Activated CD8-positive, alpha-beta T cell treated with anti-CD3 and anti-CD28 coated beads, Interleukin-2, amount 10 ng/mL, durations not matched to agents 7 days and 5 days (primary cell): ENCODE data around the gene MAGEA10. TPM values are rescaled to one million over a fixed set of nuclear protein-coding genes. Genes with fewer than 3 reads are reported as not detected.
"Not testable (repeated sequence)": the region's sequence is repeated elsewhere in the genome, so short reads cannot be mapped to it uniquely, and the experiment has no call there.

Experiments
- ATAC-seq: fragments of 150-1000 bp; cut with Tn5 transposase; one replicate; pipeline ENCODE4 v1.10.0; 2021; ENCODE audit warnings: moderate library complexity
- CTCF ChIA-PET: fragments of 350-600 bp; sonication (Branson Sonifier 250); formaldehyde crosslinking; loops from one replicate; lab custom pipeline; 2021; ENCODE audit warnings: antibody characterized with exemption; lab: Charles Lee
- POLR2A ChIA-PET: fragments of 350-600 bp; sonication (Branson Sonifier 250); formaldehyde crosslinking; loops from one replicate; lab custom pipeline; 2021; ENCODE audit warnings: antibody characterized with exemption; lab: Charles Lee
- DNase-seq: peaks from one replicate; pipeline ENCODE4 v3.0.0-alpha.2; 2020
- H3K27ac Mint-ChIP-seq: one replicate; pipeline ENCODE4 v1.8.0; 2021; ENCODE audit warnings: mild to moderate bottlenecking, mixed read lengths
- H3K27me3 Mint-ChIP-seq: one replicate; pipeline ENCODE4 v1.8.0; 2021; ENCODE audit warnings: low read depth, mixed read lengths
- H3K36me3 Mint-ChIP-seq: one replicate; pipeline ENCODE4 v1.8.0; 2021; ENCODE audit warnings: low read depth, mixed read lengths
- H3K4me1 Mint-ChIP-seq: one replicate; pipeline ENCODE4 v1.8.0; 2021; ENCODE audit warnings: low read depth, mixed read lengths
- H3K4me3 Mint-ChIP-seq: one replicate; pipeline ENCODE4 v1.8.0; 2021; ENCODE audit warnings: mild to moderate bottlenecking, mixed read lengths
- H3K9me3 Mint-ChIP-seq: one replicate; pipeline ENCODE4 v1.8.0; 2022; ENCODE audit warnings: mixed read lengths; ENCODE audit not compliant: insufficient read depth
- total RNA-seq, 2 experiments: library from RNA; stranded (reverse); gene quantifications; one replicate each; pipeline ENCODE4 v1.2.3, GENCODE V29; 2021

Gene MAGEA10
- total RNA-seq, 2 experiments from 2014 or later, result not detected

GRCh38 chrX:152139589-152139988 lies 1.2 kb upstream of the MAGEA10 start:
- H3K4me1 Mint-ChIP-seq, result no peaks in the 10 kb centered on the region
- ChIA-PET POLR2A (no interaction called here), CTCF (no interaction called here)
- no peaks in the 10 kb centered on the region for H3K9me3 Mint-ChIP-seq
- no peak overlapping the region for H3K4me3 Mint-ChIP-seq
- H3K27ac Mint-ChIP-seq, result no peak overlapping the region
- ATAC-seq, result no peak
- no peaks in the 10 kb centered on the region for H3K27me3 Mint-ChIP-seq
- no peak for DNase-seq
- H3K36me3 Mint-ChIP-seq, result no peaks in the 10 kb centered on the region

DNA sequence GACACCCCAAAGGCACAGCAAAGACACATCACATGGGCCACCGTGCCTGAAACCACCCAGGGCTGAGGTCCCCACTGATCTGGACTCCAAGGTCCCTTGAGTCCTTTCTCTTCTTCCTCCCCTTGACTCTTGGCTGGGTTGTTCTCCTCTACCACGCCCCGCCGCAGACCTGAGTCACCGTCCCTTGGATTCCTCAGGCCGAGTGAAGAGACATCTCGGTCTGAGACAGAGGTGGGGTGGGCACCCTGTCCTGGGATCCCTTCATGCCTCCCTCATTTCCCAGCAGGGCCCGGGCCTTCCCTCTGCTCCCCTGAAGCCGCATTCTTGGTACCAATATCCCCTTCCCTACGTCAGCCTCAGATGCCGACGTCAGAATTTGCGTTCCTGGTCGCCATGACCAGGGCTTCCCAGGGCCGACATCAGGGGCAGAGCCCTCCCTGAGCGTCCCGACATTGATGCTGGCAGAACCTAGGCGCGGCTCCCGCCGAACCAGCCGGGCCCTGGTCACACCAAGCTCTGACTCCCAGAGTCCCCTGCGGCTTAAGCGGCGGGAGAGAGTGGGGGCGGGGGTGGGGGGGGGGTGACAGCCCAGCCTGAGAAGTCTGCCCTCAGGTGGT lies 498 bp downstream of the MAGEA10 start:
- no peak for ATAC-seq
- no peaks in the 10 kb centered on the region for H3K36me3 Mint-ChIP-seq
- no peak overlapping the region for H3K27ac Mint-ChIP-seq
- ChIA-PET POLR2A (no interaction called here), CTCF (no interaction called here)
- no peaks in the 10 kb centered on the region for H3K27me3 Mint-ChIP-seq
- DNase-seq, result no peak
- no peaks in the 10 kb centered on the region for H3K4me1 Mint-ChIP-seq
- no peaks in the 10 kb centered on the region for H3K9me3 Mint-ChIP-seq
- no peak overlapping the region for H3K4me3 Mint-ChIP-seq

DNA sequence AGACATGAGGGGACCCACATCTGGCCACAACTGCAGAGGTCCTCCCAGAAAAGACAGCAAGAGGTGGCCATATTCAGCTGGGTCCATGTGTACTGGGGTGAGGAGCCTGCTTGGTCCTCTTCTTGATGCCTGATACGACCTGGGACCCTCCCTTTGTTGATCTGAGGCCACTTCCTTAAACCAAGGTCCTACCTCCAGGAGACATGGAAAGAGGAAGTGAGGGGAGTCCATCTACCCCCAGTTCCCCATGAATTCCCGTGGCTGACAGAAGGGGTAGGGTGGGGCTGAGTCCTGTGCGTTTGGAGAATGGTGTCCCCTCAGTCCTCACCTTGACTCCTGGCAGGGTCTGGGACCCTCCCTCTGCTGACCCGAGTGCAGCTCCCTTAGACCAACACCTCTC lies 2.1 kb downstream of the MAGEA10 start:
- DNase-seq (no peak), ATAC-seq (no peak)
- Mint-ChIP-seq H3K9me3 (no peaks in the 10 kb centered on the region), H3K27ac (no peak overlapping the region), H3K4me3 (no peak overlapping the region), H3K27me3 (no peaks in the 10 kb centered on the region), H3K36me3 (no peaks in the 10 kb centered on the region), H3K4me1 (no peaks in the 10 kb centered on the region)
- CTCF ChIA-PET, result no interaction called here
- POLR2A ChIA-PET, result no interaction called here

GRCh38 chrX:152131525-152131924 lies 6.9 kb downstream of the MAGEA10 start:
- CTCF ChIA-PET, result no interaction called here

GRCh38 chrX:152129069-152129844 lies 9.1 kb downstream of the MAGEA10 start:
- H3K4me3 Mint-ChIP-seq, H3K27me3 Mint-ChIP-seq, H3K9me3 Mint-ChIP-seq, DNase-seq, POLR2A ChIA-PET, H3K27ac Mint-ChIP-seq, H3K4me1 Mint-ChIP-seq, CTCF ChIA-PET, ATAC-seq, H3K36me3 Mint-ChIP-seq: not testable (repeated sequence)

More at GRCh38 chrX:152131525-152131924, 6.9 kb downstream of the MAGEA10 start:
- no peaks in the 10 kb centered on the region for H3K27me3 Mint-ChIP-seq
- no peaks in the 10 kb centered on the region for H3K4me1 Mint-ChIP-seq
- no peak for ATAC-seq
- no peak for DNase-seq
- H3K4me3 Mint-ChIP-seq, result no peak overlapping the region
- POLR2A ChIA-PET, result no interaction called here
- no peaks in the 10 kb centered on the region for H3K9me3 Mint-ChIP-seq
- H3K27ac Mint-ChIP-seq, result no peak overlapping the region
- H3K36me3 Mint-ChIP-seq, result no peaks in the 10 kb centered on the region

- H3K4me3 Mint-ChIP-seq, result no peak overlapping the region
- H3K27me3 Mint-ChIP-seq, result no peaks in the 10 kb centered on the region
- H3K27ac Mint-ChIP-seq, result no peak overlapping the region
- no peaks in the 10 kb centered on the region for H3K9me3 Mint-ChIP-seq
- ChIA-PET CTCF (no interaction called here), POLR2A (no interaction called here)
- no peaks in the 10 kb centered on the region for H3K36me3 Mint-ChIP-seq
- ATAC-seq (no peak), DNase-seq (no peak)
- H3K4me1 Mint-ChIP-seq, result no peaks in the 10 kb centered on the region
Measured at GRCh38 chrX:152117305-152117704, 21.1 kb downstream of the MAGEA10 start.

DNA sequence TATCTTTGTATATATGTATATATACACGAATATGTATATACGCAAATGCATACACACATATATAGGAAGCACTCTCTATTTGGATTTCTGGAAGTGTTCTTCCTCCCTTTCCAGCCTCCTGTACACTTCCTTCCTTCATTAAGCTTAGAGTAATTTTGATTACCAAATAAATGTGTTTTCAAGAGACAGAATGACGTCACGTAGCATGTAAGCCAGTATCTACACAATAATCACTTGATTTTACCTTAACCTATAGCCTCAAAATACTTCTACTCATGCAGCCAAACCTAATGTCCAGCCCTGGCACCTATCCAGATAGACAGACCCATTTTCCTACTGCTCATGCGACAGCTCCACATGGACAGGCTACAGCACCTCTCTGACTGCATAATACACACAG lies 29.9 kb downstream of the MAGEA10 start:
- no peaks in the 10 kb centered on the region for H3K9me3 Mint-ChIP-seq
- H3K27me3 Mint-ChIP-seq, result no peaks in the 10 kb centered on the region
- no peak for DNase-seq
- H3K4me3 Mint-ChIP-seq, result no peak overlapping the region
- H3K4me1 Mint-ChIP-seq, result no peaks in the 10 kb centered on the region
- no peak for ATAC-seq
- ChIA-PET POLR2A (no interaction called here), CTCF (no interaction called here)
- no peak overlapping the region for H3K27ac Mint-ChIP-seq
- H3K36me3 Mint-ChIP-seq, result no peaks in the 10 kb centered on the region

- no peak for ATAC-seq
- Mint-ChIP-seq H3K4me3 (no peak overlapping the region), H3K27me3 (no peaks in the 10 kb centered on the region), H3K9me3 (no peaks in the 10 kb centered on the region), H3K27ac (no peak overlapping the region), H3K36me3 (no peaks in the 10 kb centered on the region), H3K4me1 (no peaks in the 10 kb centered on the region)
- no peak for DNase-seq
- ChIA-PET POLR2A (no interaction called here), CTCF (no interaction called here)
Measured at GRCh38 chrX:152103866-152104265, 34.5 kb downstream of the MAGEA10 start.

- Mint-ChIP-seq H3K9me3 (no peaks in the 10 kb centered on the region), H3K27me3 (no peaks in the 10 kb centered on the region), H3K27ac (no peak overlapping the region), H3K36me3 (no peaks in the 10 kb centered on the region), H3K4me3 (no peak overlapping the region), H3K4me1 (no peaks in the 10 kb centered on the region)
- CTCF ChIA-PET, result no interaction called here
- POLR2A ChIA-PET, result no interaction called here
- ATAC-seq (no peak), DNase-seq (no peak)
Measured at GRCh38 chrX:152086141-152086540, 52.2 kb downstream of the MAGEA10 start.

Other genes with a start within 250 kb of the MAGEA10 start
- not detected for gene MAGEA4, start 225.7 kb downstream of the MAGEA10 start, total RNA-seq
- gene GABRE, start 163.9 kb downstream of the MAGEA10 start, total RNA-seq, result not detected